ENCODE data around the gene EML1.

The EML1 gene

GRCh38 chr14:99955826-99956455, 162.7 kb downstream of the EML1 start:
- DNase-seq (ENCODE audit: low read depth in 1 of 2, low spot score in 1 of 2), result no peak

GRCh38 chr14:99958380-99958779, 165.2 kb downstream of the EML1 start:
- DNase-seq (ENCODE audit: low read depth in 1 of 2, low spot score in 1 of 2), result no peak

- DNase-seq (ENCODE audit: low read depth in 1 of 2, low spot score in 1 of 2), result no peak
These were observed 168.8 kb downstream of the EML1 start for GRCh38 chr14:99961826-99962518.

- DNase-seq (ENCODE audit: low read depth in 1 of 2, low spot score in 1 of 2), result no peak
These were observed 171.8 kb downstream of the EML1 start for GRCh38 chr14:99964979-99965378.

- DNase-seq (ENCODE audit: low read depth in 1 of 2, low spot score in 1 of 2), result no peak
These were observed 173.0 kb downstream of the EML1 start for GRCh38 chr14:99966037-99966835.

GRCh38 chr14:99966912-99967311, 173.7 kb downstream of the EML1 start:
- DNase-seq (ENCODE audit: low read depth in 1 of 2, low spot score in 1 of 2), result no peak

GRCh38 chr14:99968191-99968920, 175.1 kb downstream of the EML1 start:
- DNase-seq (ENCODE audit: low read depth in 1 of 2, low spot score in 1 of 2), result no peak

- DNase-seq (ENCODE audit: low read depth in 1 of 2, low spot score in 1 of 2), result no peak
These were observed 175.7 kb downstream of the EML1 start for GRCh38 chr14:99968941-99969340.

- DNase-seq (ENCODE audit: low read depth in 1 of 2, low spot score in 1 of 2), result no peak
These were observed 176.6 kb downstream of the EML1 start for GRCh38 chr14:99969673-99970322.

GRCh38 chr14:99971087-99971940, 178.1 kb downstream of the EML1 start:
- DNase-seq (ENCODE audit: low read depth in 1 of 2, low spot score in 1 of 2), result peak; percentile 60 to 74

- peak in 1 of 2 donors; percentile 6 for DNase-seq (ENCODE audit: low read depth in 1 of 2, low spot score in 1 of 2)
These were observed 178.9 kb downstream of the EML1 start for GRCh38 chr14:99971941-99972747.

GRCh38 chr14:99972748-99973466, 179.7 kb downstream of the EML1 start:
- DNase-seq (ENCODE audit: low read depth in 1 of 2, low spot score in 1 of 2), result no peak

GRCh38 chr14:99975190-99975589, 182.0 kb downstream of the EML1 start:
- no peak for DNase-seq (ENCODE audit: low read depth in 1 of 2, low spot score in 1 of 2)

- DNase-seq (ENCODE audit: low read depth in 1 of 2, low spot score in 1 of 2), result no peak
These were observed 182.8 kb downstream of the EML1 start for GRCh38 chr14:99976021-99976420.

- DNase-seq (ENCODE audit: low read depth in 1 of 2, low spot score in 1 of 2), result no peak
These were observed 183.5 kb downstream of the EML1 start for GRCh38 chr14:99976681-99977080.

- DNase-seq (ENCODE audit: low read depth in 1 of 2, low spot score in 1 of 2), result no peak
These were observed 187.1 kb downstream of the EML1 start for GRCh38 chr14:99980299-99980698.

- DNase-seq (ENCODE audit: low read depth in 1 of 2, low spot score in 1 of 2), result no peak
These were observed 188.6 kb downstream of the EML1 start for GRCh38 chr14:99981806-99982205.

GRCh38 chr14:99982537-99983250, 189.5 kb downstream of the EML1 start:
- DNase-seq (ENCODE audit: low read depth in 1 of 2, low spot score in 1 of 2), result peak; percentile 22 to 42

Measured in stimulated activated CD4-positive, alpha-beta T cell treated with anti-CD3 and anti-CD28 coated beads, Interleukin-15, amount 100 ng/mL, for 1 hour (primary cell).